SK-N-MC (cell line): Measurements from ENCODE around the gene AHRR.

ENCODE experiments used
- EZH2 ChIP-seq: fragments of 200-600 bp; sonication (generic); IDR thresholded peaks from one replicate; pipeline ENCODE4 v1.6.1; 2017; ENCODE audit warnings: antibody characterized with exemption
- FOXP2 ChIP-seq: optimal IDR thresholded peaks from 2 replicates; pipeline ENCODE3; 2011; ENCODE audit warnings: mild to moderate bottlenecking, moderate library complexity; ENCODE audit not compliant: insufficient read depth; ENCODE audit errors: extremely low read length, control extremely low read depth
- POLR2AphosphoS5 ChIP-seq: IDR thresholded peaks from 2 replicates; pipeline ENCODE4 v1.6.1; 2012; ENCODE audit warnings: mild to moderate bottlenecking, low read depth, low read length, borderline replicate concordance

GRCh38 chr5:441996-442334, 120.5 kb downstream of the AHRR start:
- TF ChIP-seq EZH2 (no peak), POLR2AphosphoS5 (no peak), FOXP2 (no peak)
